SKM-1 treated with dmso at 0.1 percent for 144 hours (cell line): ENCODE measurements around the gene PIRT.
A peak's percentile ranks its signal among the peaks of the same experiment; 100 is the strongest.
"Not testable (repeated sequence)": the region's sequence is repeated elsewhere in the genome, so short reads cannot be mapped to it uniquely, and the experiment has no call there.

Experiments
- DNase-seq: peaks from one replicate; lab custom pipeline; 2025; ENCODE audit not compliant: unreplicated experiment; lab: John Stamatoyannopoulos, UW

The PIRT gene

DNA sequence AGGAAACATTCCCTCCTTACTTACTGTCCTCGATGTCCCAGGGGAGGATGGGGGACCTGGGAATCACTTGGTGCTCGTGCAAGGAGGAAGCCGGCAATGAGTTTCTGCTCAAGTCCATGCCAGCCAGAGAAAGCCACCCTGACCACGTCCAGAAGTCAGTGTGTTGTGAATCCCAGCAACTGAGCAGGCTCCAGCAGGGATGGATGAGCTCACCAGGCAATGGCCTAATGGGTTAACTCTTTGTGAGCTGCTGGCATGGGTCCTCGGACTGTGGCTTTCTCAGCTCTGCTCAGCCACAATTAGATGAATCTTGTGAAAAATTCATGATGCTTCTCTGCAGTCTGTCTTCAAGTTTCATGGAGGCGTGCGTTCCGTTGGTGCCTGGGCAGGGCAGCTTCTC is at the start of gene PIRT:
TSS of gene PIRT (minus strand) at position 167 of the 400 bp plus-strand sequence. CDS start 12,442 bp downstream, outside the sequence.
- DNase-seq: no peak

DNA sequence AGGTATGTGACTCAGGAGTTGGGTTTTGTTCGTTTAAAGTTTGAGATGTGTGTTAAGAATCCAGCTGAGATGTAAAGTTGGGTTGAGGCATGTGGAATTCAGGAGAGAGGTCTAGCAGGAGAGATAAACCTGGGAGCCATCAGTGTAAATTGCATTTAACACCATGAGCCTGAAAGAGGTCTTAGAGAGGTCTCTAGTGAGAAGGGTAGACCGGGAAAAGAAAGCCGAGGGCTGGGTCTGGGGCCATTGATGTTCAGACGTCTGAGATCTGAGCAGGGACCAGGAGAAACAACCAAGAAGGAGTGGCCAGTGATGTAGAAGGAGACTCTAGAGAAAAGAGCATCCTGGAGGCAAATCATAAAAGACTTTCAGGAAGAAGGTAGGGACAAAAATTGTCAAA is 44.1 kb upstream of the PIRT start:
- no peak for DNase-seq

DNA sequence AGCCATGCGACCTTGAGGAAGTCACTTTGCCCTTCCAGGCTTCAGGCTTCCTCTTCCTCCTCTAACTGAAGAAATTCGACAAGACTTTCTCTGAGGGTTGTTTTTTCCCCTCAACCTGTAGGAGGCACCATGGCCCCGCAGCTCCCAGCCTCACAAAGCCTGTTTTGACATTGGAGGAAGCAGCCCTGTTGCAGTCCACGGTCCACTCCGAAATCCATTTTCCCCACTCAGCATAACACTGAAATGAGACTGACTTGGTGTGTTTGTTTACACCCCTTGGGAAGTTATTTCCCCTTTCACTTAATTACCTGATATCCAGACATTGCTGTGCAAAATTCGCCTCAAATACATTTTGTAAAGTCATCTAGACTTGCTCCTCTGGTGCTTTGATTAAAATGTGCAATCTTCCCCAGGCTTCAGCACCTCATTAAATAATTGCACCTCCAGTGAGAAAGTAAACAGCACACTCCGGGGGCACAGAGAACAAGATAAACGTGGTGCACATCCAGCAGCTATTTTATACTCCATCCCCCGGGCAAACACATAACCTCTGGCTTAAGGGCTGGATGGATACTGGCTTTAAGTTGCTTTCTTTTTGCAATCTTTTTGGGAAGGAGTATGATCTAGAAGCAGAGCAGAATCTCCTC is 41.4 kb upstream of the PIRT start:
- DNase-seq: no peak

DNA sequence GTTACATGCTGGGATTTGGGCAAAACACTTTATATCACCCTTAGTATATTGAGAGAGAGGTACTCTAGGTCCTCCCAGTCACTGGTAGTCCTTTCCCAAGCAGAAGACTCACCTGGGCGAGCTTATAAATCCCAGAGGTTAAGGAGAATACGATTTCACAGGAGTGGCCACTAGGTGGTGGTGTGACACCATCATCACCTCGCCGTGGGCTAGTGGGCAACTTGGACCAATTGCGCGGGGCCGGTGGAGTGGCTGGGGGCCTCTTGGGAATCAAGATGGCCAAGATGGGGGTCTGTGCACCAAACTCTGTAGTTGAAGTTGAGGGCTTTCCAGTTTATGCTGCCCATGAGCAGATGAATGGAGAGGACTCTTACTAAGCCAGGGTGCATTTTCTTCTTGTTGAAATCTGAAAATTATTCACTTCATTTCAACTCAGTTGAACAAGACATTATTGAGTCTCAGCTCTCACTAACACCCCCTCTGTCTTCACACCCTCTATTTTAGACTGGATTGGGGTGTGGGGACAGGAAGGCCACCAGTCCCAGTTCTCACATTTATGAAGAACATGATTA is 38.2 kb upstream of the PIRT start:
- DNase-seq: no peak

DNA sequence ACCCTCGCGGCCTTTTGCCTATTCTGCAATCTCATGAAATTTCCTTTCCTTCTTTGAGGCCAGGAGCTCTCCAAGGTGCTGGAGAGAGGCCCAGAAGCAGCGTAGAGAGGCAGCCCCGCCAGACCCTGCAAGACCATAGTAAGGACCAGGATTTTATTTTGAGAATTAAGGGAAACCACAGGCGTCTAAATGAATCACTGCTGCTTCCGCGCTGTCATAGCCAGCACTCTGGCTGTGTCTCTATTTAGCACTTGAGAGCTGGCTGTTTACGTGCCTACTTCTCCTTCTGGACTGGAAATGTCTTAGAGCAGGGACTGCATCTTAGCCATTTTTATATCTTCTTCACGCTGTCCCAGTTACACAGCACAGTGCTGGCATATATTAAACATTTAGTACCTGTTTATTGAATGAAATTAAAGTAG is 37.6 kb upstream of the PIRT start:
- no peak for DNase-seq

DNA sequence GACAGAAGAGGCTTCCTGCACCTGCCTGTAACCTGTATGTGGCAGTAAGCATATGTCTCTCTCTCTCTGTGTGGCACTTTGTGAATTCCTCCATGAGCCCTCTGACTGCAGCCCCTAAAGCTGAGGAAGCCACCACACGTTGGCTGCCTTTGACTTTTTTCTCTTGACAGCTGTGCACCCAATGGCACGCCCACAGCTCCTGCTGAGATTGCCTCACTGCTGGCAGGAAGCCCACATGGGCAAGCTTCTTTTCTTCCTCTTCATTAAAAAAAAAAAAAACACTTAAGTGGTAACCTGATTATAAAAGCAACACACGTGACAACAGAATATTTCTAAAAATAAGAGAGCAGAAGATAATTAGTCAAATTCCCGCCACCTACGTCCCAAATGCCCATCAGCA is 34.0 kb upstream of the PIRT start:
- DNase-seq: no peak

DNA sequence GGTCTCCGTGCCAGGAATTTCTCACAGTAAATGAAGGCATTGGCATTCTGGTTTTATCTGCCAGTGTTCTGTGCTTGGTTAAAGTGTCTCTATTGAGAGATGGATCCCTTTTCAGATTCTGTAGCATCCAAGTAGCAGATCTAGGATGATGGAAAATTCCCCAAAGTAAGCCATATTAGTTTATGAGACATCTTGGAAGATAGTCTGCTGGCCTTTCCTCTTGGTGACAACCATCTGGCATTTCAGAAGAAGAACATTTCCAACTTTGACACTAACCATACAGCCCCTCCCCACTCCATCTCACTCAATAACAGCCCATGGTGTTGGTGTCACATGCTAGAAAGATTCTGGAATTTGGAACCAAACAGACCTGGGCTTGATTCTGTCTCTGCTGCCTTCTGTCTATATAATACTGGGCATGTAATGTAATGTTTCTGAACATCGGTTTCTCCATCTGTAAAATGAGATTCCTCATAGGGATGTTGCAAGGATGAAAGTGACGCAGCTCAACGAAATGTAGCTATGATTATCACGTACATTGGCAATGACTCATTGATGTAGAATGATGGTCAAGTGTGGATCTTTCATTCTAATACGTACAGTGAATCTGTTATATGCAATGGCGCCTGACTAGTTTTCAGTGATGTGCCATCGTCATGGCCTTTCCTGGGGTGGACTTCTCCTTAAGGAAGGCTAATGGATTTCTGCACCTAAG is 32.6 kb upstream of the PIRT start:
- no peak for DNase-seq

DNA sequence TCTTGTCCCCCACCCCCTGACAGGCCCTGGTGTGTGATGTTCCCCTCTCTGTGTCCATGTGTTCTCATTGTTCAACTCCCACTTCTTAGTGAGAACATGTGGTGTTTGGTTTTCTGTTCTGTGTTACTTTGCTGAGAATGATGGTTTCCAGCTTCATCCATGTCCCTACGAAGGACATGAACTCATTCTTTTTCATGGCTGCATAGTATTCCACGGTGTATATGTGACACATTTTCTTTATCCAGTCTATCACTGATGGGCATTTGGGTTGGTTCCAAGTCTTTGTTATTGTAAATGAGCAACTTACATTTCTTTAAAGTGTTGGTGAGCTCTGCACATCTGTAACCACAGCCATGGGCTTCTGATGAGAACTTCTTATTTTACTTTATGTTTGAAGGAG is 30.9 kb upstream of the PIRT start:
- not testable (repeated sequence) for DNase-seq

DNA sequence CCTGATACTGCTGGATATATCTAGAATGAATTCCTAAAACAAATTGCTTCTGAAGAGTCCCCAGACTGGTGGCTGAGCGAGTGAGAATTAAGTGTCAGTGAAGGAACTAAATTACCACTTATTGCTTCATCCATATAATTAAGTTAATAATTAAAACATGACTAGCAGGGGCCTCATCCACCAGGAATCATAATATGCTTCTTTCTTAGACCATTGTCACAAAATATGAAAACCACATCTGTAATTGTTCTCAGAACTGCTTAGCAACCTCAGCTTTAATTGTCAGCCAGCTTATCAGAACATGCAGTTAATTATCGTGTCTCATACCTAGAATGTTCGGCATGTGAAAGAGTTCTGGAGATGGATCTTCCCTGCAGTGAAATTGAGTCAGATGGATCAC is 21.2 kb upstream of the PIRT start:
- no peak for DNase-seq

DNA sequence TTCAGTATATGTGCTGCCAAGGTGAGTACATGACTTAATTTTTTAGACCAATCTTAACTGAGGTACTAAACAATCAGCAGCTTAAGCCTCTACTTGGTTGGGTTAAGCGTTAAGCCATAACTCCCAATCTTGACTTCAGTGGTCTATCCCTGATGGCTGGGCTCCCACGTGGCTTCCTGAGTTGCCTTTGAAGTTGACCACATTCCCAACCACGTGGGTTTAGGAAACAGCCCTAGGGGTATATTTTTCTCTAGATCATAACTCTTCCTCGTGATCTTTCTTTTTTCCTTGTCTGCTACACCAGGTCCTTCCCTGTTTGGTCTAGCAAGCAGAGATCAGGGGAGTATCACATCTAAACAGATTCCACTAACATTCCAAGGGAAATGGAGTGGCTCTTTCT is 20.1 kb upstream of the PIRT start:
- DNase-seq: no peak

DNA sequence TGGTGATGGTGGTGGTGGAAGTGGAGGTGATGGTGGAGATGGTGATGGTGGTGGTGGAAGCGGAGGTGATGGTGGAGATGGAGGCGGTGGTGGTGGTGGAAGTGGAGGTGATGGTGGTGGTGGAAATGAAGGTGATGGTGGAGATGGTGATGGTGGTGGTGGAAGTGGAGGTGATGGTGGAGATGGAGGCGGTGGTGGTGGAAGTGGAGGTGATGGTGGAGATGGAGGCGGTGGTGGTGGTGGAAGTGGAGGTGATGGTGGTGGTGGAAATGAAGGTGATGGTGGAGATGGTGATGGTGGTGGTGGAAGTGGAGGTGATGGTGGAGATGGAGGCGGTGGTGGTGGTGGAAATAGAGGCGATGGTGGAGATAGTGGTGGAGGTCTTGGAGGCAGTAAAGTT is 8.7 kb upstream of the PIRT start:
- not testable (repeated sequence) for DNase-seq

DNA sequence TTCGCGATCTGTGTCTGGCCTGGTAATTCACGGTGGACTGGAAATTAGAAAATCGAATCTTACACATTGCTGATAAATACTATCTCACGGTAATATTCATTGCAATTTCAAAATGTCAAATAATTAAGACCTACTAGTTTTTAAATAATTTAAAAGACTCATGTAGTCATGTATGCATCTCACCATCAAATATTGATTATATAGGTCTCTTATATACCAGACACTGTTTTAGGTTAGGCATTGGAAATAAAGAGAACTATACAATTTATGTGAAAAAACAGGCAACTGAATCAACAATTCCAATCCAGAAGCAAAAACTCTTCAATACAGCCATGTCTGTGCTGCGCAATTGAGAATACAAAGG is 7.5 kb upstream of the PIRT start:
- no peak for DNase-seq

DNA sequence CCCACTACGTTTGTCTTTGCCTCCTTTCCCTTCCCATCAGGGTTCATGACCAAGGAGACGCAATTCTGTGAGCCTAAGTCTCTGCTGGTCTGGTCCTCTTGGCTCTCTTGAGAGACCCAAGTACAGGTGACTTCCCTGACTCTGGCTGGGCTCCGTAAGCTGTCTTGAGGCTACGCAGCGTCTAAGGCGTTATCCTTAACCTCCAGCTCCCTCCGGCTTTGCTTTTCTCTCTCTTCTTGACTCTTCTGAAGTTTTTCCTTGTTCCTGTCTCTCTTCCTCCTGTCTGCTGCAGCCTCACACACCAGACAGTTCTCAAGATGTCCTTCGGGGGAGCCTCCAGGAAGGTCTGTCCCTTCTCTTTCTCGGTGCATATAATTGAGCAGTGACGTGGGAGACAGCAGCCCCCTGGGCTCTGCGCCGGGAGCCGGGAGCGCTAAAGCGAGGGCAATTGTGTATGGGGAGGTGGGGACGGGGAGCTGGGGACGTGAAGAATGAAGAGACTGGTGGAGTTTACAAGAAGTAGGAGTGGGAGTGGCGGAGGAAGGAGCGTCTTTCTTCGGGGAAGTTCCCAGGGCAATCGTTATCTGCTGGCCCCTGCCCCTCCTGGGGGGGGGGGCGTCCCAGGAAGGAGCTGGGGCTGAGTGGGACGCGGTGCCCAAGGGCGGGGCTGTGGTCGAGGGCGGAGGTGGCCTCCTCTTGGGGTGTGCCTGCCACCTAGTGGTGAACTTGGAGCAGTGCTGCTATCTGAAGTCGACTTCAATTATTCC is 6.9 kb upstream of the PIRT start:
- DNase-seq: peak; percentile 1

DNA sequence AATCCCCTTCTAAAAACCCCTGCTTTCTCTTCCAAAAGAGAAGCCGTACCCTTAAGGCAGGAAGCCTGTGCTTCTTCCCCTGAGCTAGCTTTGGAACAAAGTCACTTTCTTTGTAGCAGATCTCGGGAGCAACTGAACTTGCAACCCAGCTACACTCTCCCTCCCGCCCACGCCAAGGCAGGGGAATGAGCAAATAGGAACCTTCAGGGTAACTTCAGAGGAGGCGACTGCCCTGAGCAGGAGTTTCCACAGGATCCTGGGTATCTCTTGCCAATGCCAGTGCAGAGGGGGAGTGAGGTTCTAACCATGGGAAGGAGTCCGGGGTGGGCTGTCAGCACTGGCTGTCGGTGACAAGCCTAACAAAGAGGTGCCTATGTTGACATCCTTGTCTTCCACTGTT is 5.9 kb upstream of the PIRT start:
- no peak for DNase-seq

DNA sequence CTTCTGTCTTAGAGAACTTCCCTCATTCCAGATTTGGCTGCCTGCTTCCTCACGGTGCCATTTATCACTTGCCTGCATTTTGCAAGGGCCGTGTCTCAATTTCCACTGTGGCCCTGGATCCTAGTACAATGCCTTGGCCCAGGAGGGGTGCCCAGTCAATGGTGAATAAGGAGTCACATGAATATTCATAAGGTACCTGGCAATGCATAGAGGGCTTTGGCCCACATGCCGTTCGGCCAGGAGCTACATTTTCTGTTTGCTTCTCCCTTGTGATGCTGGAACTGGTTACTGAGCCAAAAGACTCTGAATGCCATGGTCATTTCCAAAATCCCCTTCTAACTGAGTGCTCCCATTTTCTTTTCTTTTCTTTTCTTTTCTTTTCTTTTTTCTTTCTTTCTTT is 4.8 kb upstream of the PIRT start:
- no peak for DNase-seq

DNA sequence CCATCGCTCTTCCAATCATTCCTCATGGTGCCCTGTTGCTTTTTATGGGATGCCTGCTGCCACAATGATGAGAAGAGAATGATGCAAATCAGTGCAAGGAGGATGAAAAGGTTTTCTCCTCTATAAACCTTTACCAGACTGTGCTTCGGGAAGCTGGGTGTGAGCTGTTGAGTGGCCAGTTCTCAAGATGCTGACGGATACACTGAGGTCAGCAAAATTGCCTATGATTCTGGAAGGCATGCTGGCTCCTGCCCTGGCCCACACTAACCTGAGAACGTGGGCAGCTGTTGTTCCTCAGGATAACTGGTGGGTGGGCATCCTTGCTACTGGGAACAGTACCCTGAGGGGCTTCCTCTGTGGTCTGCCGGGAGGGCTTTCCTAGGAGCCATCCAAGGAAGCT is 795 bp upstream of the PIRT start:
- DNase-seq: no peak

DNA sequence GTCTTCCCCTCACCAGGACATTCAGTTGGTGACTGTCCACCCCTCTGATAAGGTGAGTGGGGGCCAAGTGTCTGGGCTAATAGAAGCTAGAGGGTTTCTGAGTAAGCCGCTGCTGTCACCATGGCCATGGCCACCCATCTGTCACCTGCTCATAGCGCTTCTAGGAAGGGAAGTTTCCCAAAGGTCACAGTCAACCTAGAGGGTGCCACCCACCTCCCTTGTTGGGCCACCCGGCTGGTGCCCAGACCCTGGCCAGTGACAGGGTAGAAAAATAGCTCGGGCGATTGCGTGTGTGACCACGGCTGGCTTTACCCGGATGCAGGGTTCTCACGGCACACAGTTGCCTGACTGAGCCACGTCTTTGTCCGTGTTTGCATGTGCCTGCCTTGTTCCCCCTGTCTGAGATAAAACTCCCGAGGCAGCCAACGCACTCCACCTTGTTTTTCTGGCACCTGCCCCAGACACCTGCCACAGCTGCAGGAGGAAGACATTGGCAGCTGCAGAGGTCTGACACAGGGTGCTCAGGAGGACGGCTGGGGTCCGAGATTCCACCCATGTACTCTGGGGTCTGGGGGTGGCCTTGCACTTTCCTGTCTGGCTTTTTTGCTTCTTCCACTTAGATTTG is 809 bp downstream of the PIRT start:
- no peak for DNase-seq

DNA sequence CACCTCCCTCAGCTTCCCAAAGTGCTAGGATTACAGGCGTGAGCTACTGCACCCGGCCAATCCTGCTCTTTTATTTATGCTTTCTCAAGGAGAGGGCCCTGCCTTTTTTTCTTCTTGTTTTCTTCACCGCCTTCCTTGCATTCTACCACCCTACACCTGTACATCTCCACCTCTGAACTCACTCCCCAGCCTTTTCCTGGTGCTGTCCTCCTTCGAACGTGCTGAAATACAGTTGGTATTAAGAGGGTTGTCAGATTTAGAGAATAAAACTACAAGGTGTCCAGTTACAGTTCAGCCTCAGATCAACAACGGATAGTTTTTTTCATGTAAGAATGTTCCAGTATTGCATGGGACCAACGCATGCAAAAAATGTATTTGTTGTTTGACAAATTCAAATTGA is 1.7 kb downstream of the PIRT start:
- DNase-seq: no peak

DNA sequence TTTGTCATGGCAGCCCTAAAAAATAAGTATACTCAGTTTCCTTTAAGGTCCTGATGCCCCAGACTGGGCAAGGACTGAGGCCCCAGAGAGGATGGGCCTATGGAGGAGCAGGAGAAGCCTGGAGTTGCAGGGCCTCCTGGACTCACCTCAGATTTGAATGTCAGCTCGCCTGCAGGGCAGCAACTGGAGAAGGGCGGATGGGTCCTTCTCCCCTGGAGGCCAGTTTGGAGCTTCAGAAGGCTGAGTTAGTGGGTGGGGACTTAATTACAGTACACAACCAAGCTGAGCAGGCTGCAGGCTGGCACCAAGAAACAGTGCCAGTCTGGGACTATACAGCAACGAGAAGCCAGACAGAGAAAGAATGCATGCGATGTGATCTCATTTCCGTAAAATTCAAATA is 6.2 kb downstream of the PIRT start:
- no peak for DNase-seq

DNA sequence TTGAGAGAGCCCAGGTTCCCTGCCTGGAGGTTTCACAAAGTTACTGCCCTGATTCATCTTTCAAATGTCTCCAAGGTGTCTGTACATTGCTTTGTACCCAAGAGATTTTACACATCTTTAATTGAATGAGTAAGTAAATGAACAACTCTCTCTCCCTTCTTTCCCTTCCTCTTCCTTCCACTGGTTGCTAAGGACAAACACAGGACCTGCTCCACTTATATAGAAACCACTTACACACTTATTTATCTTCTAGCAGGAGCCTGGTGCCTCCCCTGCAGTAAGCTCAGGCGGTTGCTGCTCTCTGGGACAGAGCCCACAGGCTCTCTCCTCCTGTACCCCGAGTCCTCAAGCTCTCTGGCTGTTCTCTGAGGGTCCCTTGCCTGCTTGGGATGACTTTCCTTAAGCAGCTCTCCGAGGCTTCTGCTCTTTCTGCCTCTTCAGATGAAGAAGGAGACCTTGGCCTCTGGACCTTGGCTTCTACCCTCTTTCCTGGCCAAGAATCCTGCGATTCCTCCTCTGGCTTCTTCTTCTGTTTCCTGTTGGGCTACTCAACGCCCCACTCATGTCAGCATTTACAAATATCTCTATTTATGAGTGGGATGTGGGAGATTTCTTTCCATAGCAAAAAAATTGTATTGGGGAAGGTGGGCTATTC is 9.9 kb downstream of the PIRT start:
- DNase-seq: no peak

DNA sequence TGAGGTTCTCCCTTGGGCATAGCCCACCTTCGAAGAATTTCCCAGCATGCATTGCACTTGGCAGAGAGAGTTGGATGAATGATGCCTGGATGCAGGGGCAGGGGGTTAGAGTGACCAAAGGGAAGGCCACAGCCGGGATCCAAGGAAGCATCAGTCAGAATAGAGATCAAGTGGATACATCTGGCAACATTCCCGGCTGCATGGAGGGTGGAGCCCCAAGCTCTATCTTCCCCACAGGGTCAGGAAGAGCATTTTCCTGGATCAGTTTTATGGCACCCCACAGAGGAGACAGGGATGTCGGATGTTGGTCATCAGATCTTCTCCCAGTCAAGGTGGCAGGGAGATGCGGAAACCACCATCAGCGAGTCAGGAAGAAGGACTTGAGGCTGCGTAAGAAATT is 13.0 kb downstream of the PIRT start:
- no peak for DNase-seq
